ENCODE data around the gene ELL.

ELL gene

GRCh38 chr19:18444513-18444912 is 77.4 kb downstream of the ELL start:
- no peak for TF ChIP-seq CTCF (conservative IDR thresholded peaks at IDR 0.05)
- H3K27ac ChIP-seq = peak overlapping the region; percentile 89

GRCh38 chr19:18443831-18444230 is 78.0 kb downstream of the ELL start:
- H3K27ac ChIP-seq = peak overlapping the region; percentile 89
- no peak for TF ChIP-seq CTCF (conservative IDR thresholded peaks at IDR 0.05)

GRCh38 chr19:18443406-18443805 is 78.5 kb downstream of the ELL start:
- no peak for TF ChIP-seq CTCF (conservative IDR thresholded peaks at IDR 0.05)
- H3K27ac ChIP-seq = peak overlapping the region; percentile 89; the same call in 1 of the 2 replicates

GRCh38 chr19:18442941-18443340 is 78.9 kb downstream of the ELL start:
- peak overlapping the region; percentile 89; the same call in 1 of the 2 replicates for H3K27ac ChIP-seq
- no peak for TF ChIP-seq CTCF (conservative IDR thresholded peaks at IDR 0.05)

- TF ChIP-seq CTCF (conservative IDR thresholded peaks at IDR 0.05) = no peak
- H3K27ac ChIP-seq = peak overlapping the region; percentile 89; the same call in 1 of the 2 replicates
Measured at GRCh38 chr19:18441804-18442788, 79.8 kb downstream of the ELL start.

- no peak for TF ChIP-seq CTCF (conservative IDR thresholded peaks at IDR 0.05)
- H3K27ac ChIP-seq = no peak overlapping the region
Measured at GRCh38 chr19:18440936-18441803, 80.7 kb downstream of the ELL start.

- no peak overlapping the region for H3K27ac ChIP-seq
- peak; percentile 42; the same call in 1 of the 2 replicates for TF ChIP-seq CTCF (conservative IDR thresholded peaks at IDR 0.05)
Measured at GRCh38 chr19:18440415-18440877, 81.4 kb downstream of the ELL start.
